AG10803 (cell line): Measurements from ENCODE around the gene PTCRA.
"Not testable (repeated sequence)": the region's sequence is repeated elsewhere in the genome, so short reads cannot be mapped to it uniquely, and the experiment has no call there.

Experiments used
- DNase-seq: peaks from one replicate; pipeline ENCODE4 v3.0.0; 2010; ENCODE audit warnings: low read depth
- H3K4me3 ChIP-seq: 2 replicates; pipeline ENCODE4 v1.5.1; 2011; ENCODE audit warnings: mild to moderate bottlenecking, low read length, control low read depth
- CTCF ChIP-seq: conservative IDR thresholded peaks from 2 replicates; pipeline ENCODE4 v1.5.1; 2011; ENCODE audit warnings: mild to moderate bottlenecking, low read length, control low read depth, inconsistent platforms

Gene PTCRA

GRCh38 chr6:42899871-42900270, 16.0 kb upstream of the PTCRA start:
- no peak overlapping the region for H3K4me3 ChIP-seq
- DNase-seq = no peak
- TF ChIP-seq CTCF = no peak

- peak; percentile 78 for TF ChIP-seq CTCF
- DNase-seq = peak; percentile 78
- no peak overlapping the region for H3K4me3 ChIP-seq
These were observed 14.3 kb upstream of the PTCRA start for GRCh38 chr6:42901538-42901957.

- DNase-seq = not testable (repeated sequence)
These were observed 13.2 kb upstream of the PTCRA start for GRCh38 chr6:42902429-42903263.

GRCh38 chr6:42904467-42904866, 11.4 kb upstream of the PTCRA start:
- H3K4me3 ChIP-seq = no peak overlapping the region
- DNase-seq = no peak
- no peak for TF ChIP-seq CTCF

More at GRCh38 chr6:42902429-42903263, 13.2 kb upstream of the PTCRA start:
- not testable (repeated sequence) for H3K4me3 ChIP-seq

- no peak for DNase-seq
- H3K4me3 ChIP-seq = no peak overlapping the region
- TF ChIP-seq CTCF = no peak
These were observed 8.5 kb upstream of the PTCRA start for GRCh38 chr6:42907336-42907735.

GRCh38 chr6:42909835-42910234, 6.0 kb upstream of the PTCRA start:
- DNase-seq = no peak
- no peak overlapping the region for H3K4me3 ChIP-seq
- no peak for TF ChIP-seq CTCF

GRCh38 chr6:42911171-42912021, 4.5 kb upstream of the PTCRA start:
- H3K4me3 ChIP-seq = no peak overlapping the region
- TF ChIP-seq CTCF = no peak
- no peak for DNase-seq
